ENCODE measurements around the gene AKAP12.

AKAP12 gene

GRCh38 chr6:151293688-151294016 lies 53.9 kb downstream of the AKAP12 start:
- H3K36me3 ChIP-seq (ENCODE audit: insufficient read depth, low read length) = no peaks in the 10 kb centered on the region
- no peaks in the 10 kb centered on the region for H3F3A ChIP-seq (ENCODE audit: low read depth)
- H3K4me1 ChIP-seq (ENCODE audit: insufficient read depth, low read length, poor library complexity, severe bottlenecking) = peaks cover 15% of the 10 kb centered on the region
- H2AFZ ChIP-seq (ENCODE audit: low read length) = no peak overlapping the region
- no peak overlapping the region for H3K4me2 ChIP-seq (ENCODE audit: low read depth, low read length, poor library complexity, severe bottlenecking)
- no peak overlapping the region for H3K4me3 ChIP-seq (ENCODE audit: low read length, poor library complexity, severe bottlenecking)
- no peak for TF ChIP-seq EZH2phosphoT487 (IDR thresholded peaks at IDR 0.05; ENCODE audit: borderline replicate concordance)
- no peak for TF ChIP-seq CTCF (conservative IDR thresholded peaks at IDR 0.05; ENCODE audit: low read length)
- H3K79me2 ChIP-seq (ENCODE audit: insufficient read depth, low read length) = no peaks in the 10 kb centered on the region
- H3K27me3 ChIP-seq (ENCODE audit: insufficient read depth, low read length, poor library complexity, severe bottlenecking) = no peaks in the 10 kb centered on the region
- no peaks in the 10 kb centered on the region for H3K9me3 ChIP-seq (ENCODE audit: insufficient read depth, low read depth, low read length)
- no peak overlapping the region for H3K9ac ChIP-seq (ENCODE audit: low read depth, low read length, poor library complexity, severe bottlenecking)
- peaks cover 3% of the 10 kb centered on the region for H4K20me1 ChIP-seq (ENCODE audit: insufficient read depth, low read length, poor library complexity, severe bottlenecking)
- H3K9me2 ChIP-seq (replicated peaks; ENCODE audit: low read depth, low read length) = no peaks in the 10 kb centered on the region

GRCh38 chr6:151294561-151295101 lies 54.9 kb downstream of the AKAP12 start:
- Histone ChIP-seq H4K20me1 (ENCODE audit: insufficient read depth, low read length, poor library complexity, severe bottlenecking) (peaks cover 2% of the 10 kb centered on the region), H3K79me2 (ENCODE audit: insufficient read depth, low read length) (no peaks in the 10 kb centered on the region), H3K4me2 (ENCODE audit: low read depth, low read length, poor library complexity, severe bottlenecking) (no peak overlapping the region), H2AFZ (ENCODE audit: low read length) (no peak overlapping the region), H3F3A (ENCODE audit: low read depth) (no peaks in the 10 kb centered on the region), H3K4me3 (ENCODE audit: low read length, poor library complexity, severe bottlenecking) (no peak overlapping the region), H3K36me3 (ENCODE audit: insufficient read depth, low read length) (no peaks in the 10 kb centered on the region), H3K9me2 (replicated peaks; ENCODE audit: low read depth, low read length) (no peaks in the 10 kb centered on the region), H3K9me3 (ENCODE audit: insufficient read depth, low read depth, low read length) (no peaks in the 10 kb centered on the region), H3K4me1 (ENCODE audit: insufficient read depth, low read length, poor library complexity, severe bottlenecking) (peaks cover 5% of the 10 kb centered on the region), H3K27me3 (ENCODE audit: insufficient read depth, low read length, poor library complexity, severe bottlenecking) (no peaks in the 10 kb centered on the region), H3K9ac (ENCODE audit: low read depth, low read length, poor library complexity, severe bottlenecking) (no peak overlapping the region)
- no peak for TF ChIP-seq EZH2phosphoT487 (IDR thresholded peaks at IDR 0.05; ENCODE audit: borderline replicate concordance)
- no peak for TF ChIP-seq CTCF (conservative IDR thresholded peaks at IDR 0.05; ENCODE audit: low read length)

- no peak overlapping the region for H3K4me2 ChIP-seq (ENCODE audit: low read depth, low read length, poor library complexity, severe bottlenecking)
- no peaks in the 10 kb centered on the region for H3F3A ChIP-seq (ENCODE audit: low read depth)
- no peak overlapping the region for H3K4me3 ChIP-seq (ENCODE audit: low read length, poor library complexity, severe bottlenecking)
- no peak overlapping the region for H3K9ac ChIP-seq (ENCODE audit: low read depth, low read length, poor library complexity, severe bottlenecking)
- no peak overlapping the region for H2AFZ ChIP-seq (ENCODE audit: low read length)
- no peaks in the 10 kb centered on the region for H4K20me1 ChIP-seq (ENCODE audit: insufficient read depth, low read length, poor library complexity, severe bottlenecking)
- no peaks in the 10 kb centered on the region for H3K9me3 ChIP-seq (ENCODE audit: insufficient read depth, low read depth, low read length)
- no peaks in the 10 kb centered on the region for H3K79me2 ChIP-seq (ENCODE audit: insufficient read depth, low read length)
- H3K9me2 ChIP-seq (replicated peaks; ENCODE audit: low read depth, low read length) = no peaks in the 10 kb centered on the region
- no peaks in the 10 kb centered on the region for H3K4me1 ChIP-seq (ENCODE audit: insufficient read depth, low read length, poor library complexity, severe bottlenecking)
- H3K36me3 ChIP-seq (ENCODE audit: insufficient read depth, low read length) = no peaks in the 10 kb centered on the region
- H3K27me3 ChIP-seq (ENCODE audit: insufficient read depth, low read length, poor library complexity, severe bottlenecking) = no peaks in the 10 kb centered on the region
- no peak for TF ChIP-seq CTCF (conservative IDR thresholded peaks at IDR 0.05; ENCODE audit: low read length)
- no peak for TF ChIP-seq EZH2phosphoT487 (IDR thresholded peaks at IDR 0.05; ENCODE audit: borderline replicate concordance)
These were observed 58.1 kb downstream of the AKAP12 start for GRCh38 chr6:151297886-151298285.

Data from Loucy (cell line).